ENCODE results near the gene NPIPA3. TPM values are rescaled to one million over a fixed set of nuclear protein-coding genes. Genes with fewer than 3 reads are reported as not detected.
A peak's percentile ranks its signal among the peaks of the same experiment; 100 is the strongest.
"Not testable (repeated sequence)": the region's sequence is repeated elsewhere in the genome, so short reads cannot be mapped to it uniquely, and the experiment has no call there.

NPIPA3 gene
- total RNA-seq, 1 donor from 2014 or later: not detected

DNA sequence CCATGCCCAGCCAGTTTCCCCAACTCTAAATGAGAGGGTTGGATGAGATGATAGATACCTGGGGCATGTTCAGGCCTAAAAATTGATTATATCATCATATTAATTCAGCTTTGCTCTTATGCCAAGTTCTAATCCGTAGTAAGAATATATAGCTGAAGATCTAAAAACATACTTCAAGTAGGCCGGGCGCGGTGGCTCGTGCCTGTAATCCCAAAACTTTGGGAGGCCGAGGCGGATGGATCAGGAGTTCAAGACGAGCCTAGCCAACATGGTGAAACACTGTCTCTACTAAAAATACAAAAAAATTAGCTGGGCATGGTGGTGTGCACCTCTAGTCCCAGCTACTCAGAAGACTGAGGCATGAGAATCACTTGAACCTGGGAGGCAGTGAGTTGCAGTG lies 21.1 kb upstream of the NPIPA3 start:
- H3K27me3 ChIP-seq: no peaks in the 10 kb centered on the region
- H3K4me3 ChIP-seq: no peak overlapping the region
- no peaks in the 10 kb centered on the region for H3K9me3 ChIP-seq
- H3K4me1 ChIP-seq: peaks cover 0 to 5% of the 10 kb centered on the region in 2 donors
- no peak overlapping the region for H3K27ac ChIP-seq
- TF ChIP-seq, protein P1, sequence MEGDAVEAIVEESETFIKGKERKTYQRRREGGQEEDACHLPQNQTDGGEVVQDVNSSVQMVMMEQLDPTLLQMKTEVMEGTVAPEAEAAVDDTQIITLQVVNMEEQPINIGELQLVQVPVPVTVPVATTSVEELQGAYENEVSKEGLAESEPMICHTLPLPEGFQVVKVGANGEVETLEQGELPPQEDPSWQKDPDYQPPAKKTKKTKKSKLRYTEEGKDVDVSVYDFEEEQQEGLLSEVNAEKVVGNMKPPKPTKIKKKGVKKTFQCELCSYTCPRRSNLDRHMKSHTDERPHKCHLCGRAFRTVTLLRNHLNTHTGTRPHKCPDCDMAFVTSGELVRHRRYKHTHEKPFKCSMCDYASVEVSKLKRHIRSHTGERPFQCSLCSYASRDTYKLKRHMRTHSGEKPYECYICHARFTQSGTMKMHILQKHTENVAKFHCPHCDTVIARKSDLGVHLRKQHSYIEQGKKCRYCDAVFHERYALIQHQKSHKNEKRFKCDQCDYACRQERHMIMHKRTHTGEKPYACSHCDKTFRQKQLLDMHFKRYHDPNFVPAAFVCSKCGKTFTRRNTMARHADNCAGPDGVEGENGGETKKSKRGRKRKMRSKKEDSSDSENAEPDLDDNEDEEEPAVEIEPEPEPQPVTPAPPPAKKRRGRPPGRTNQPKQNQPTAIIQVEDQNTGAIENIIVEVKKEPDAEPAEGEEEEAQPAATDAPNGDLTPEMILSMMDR (IDR thresholded peaks at IDR 0.05): no peak
- DNase-seq (ENCODE audit: low spot score in 2 of 2): no peak
- no peaks in the 10 kb centered on the region for H3K36me3 ChIP-seq
- intact Hi-C loops (cut with DNase I): no loop called here

GRCh38 chr16:14685870-14686793 lies 17.1 kb upstream of the NPIPA3 start:
- H3K36me3 ChIP-seq; H3K27ac ChIP-seq; H3K4me1 ChIP-seq; H3K9me3 ChIP-seq; H3K27me3 ChIP-seq; intact Hi-C loops (cut with DNase I); DNase-seq (ENCODE audit: low spot score in 2 of 2): not testable (repeated sequence)
- peak overlapping the region in 1 of 2 donors; percentile 3 for H3K4me3 ChIP-seq

DNA sequence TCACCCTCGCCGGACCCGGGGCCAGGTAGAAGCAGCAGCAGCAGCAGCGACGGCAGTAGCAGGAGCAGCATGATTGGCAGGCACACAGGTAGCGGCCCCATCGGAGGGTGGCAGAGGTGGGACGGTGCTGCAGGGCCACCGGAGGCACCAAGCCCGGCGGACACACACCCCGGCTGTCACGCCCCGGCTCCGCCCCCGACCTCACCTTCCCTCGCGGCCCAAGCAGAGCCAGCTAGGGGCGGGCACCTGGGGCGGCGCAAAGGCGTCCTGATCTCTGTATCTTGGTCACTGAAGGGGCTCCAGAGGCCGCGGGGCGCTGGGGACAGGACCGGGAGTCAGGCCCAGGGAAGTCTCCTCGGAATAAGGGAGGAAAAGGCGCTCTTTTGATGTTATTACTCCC lies 9.1 kb upstream of the NPIPA3 start, which contains the start of gene PLA2G10:
Gene PLA2G10, minus strand, starts transcription at position 180 of the 400 bp plus-strand sequence. Its CDS starts 79 bp downstream, at position 101.
- H3K27ac ChIP-seq; H3K27me3 ChIP-seq; H3K9me3 ChIP-seq; H3K36me3 ChIP-seq; DNase-seq (ENCODE audit: low spot score in 2 of 2); H3K4me1 ChIP-seq; intact Hi-C loops (cut with DNase I); H3K4me3 ChIP-seq: not testable (repeated sequence)

GRCh38 chr16:14701859-14702258 lies 1.4 kb upstream of the NPIPA3 start:
- H3K9me3 ChIP-seq; DNase-seq (ENCODE audit: low spot score in 2 of 2); intact Hi-C loops (cut with DNase I); H3K4me1 ChIP-seq; H3K4me3 ChIP-seq; H3K36me3 ChIP-seq; H3K27ac ChIP-seq; H3K27me3 ChIP-seq: not testable (repeated sequence)

GRCh38 chr16:14702672-14703071 lies 539 bp upstream of the NPIPA3 start:
- H3K36me3 ChIP-seq; H3K9me3 ChIP-seq; H3K4me1 ChIP-seq; intact Hi-C loops (cut with DNase I); H3K27ac ChIP-seq; DNase-seq (ENCODE audit: low spot score in 2 of 2); H3K27me3 ChIP-seq; H3K4me3 ChIP-seq: not testable (repeated sequence)

GRCh38 chr16:14733233-14733632 lies 30.0 kb downstream of the NPIPA3 start:
- H3K27me3 ChIP-seq; H3K27ac ChIP-seq; H3K9me3 ChIP-seq; H3K4me1 ChIP-seq; H3K36me3 ChIP-seq; H3K4me3 ChIP-seq; DNase-seq (ENCODE audit: low spot score in 2 of 2); intact Hi-C loops (cut with DNase I): not testable (repeated sequence)

- H3K9me3 ChIP-seq; H3K36me3 ChIP-seq; DNase-seq (ENCODE audit: low spot score in 2 of 2); H3K27ac ChIP-seq; H3K4me1 ChIP-seq; H3K4me3 ChIP-seq; intact Hi-C loops (cut with DNase I); H3K27me3 ChIP-seq: not testable (repeated sequence)
Measured at GRCh38 chr16:14740832-14741385, 37.7 kb downstream of the NPIPA3 start.

DNA sequence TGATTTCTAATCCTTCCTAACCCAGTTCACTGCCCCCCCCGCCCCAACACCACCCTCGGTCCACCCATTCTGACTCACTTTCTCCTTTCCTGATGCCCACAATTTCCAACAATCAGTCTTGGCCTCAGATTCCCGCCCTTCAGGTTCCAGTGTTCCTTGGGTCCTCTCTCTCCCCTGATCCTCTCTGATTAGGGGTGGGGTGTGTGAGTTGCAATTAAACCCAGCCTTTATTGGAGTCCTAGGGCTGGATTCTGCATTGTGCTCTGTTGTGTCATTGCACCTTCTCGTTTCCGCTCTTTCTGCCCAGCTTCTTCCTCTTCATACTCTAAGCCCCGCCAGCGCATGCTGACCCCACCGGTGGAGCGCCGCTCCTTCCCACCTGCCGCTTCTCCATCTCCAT lies 38.6 kb downstream of the NPIPA3 start:
- H3K27me3 ChIP-seq; H3K4me3 ChIP-seq; H3K4me1 ChIP-seq; H3K9me3 ChIP-seq; H3K36me3 ChIP-seq; intact Hi-C loops (cut with DNase I); H3K27ac ChIP-seq; DNase-seq (ENCODE audit: low spot score in 2 of 2): not testable (repeated sequence)

- H3K27me3 ChIP-seq; H3K27ac ChIP-seq; H3K4me3 ChIP-seq; intact Hi-C loops (cut with DNase I); DNase-seq (ENCODE audit: low spot score in 2 of 2); H3K4me1 ChIP-seq; H3K36me3 ChIP-seq; H3K9me3 ChIP-seq: not testable (repeated sequence)
Measured at GRCh38 chr16:14742273-14743128, 39.3 kb downstream of the NPIPA3 start, which contains the start of gene NPIPA2. NPIPA2 (plus strand) TSS chr16:14742533; CDS start chr16:14748066, 5,533 bp downstream.

- H3K4me3 ChIP-seq; DNase-seq (ENCODE audit: low spot score in 2 of 2); H3K36me3 ChIP-seq; H3K9me3 ChIP-seq; H3K27ac ChIP-seq; H3K4me1 ChIP-seq; H3K27me3 ChIP-seq; intact Hi-C loops (cut with DNase I): not testable (repeated sequence)
Measured at GRCh38 chr16:14773654-14774053, 70.4 kb downstream of the NPIPA3 start.

GRCh38 chr16:14775624-14776023 lies 72.4 kb downstream of the NPIPA3 start:
- H3K27me3 ChIP-seq; H3K4me1 ChIP-seq; DNase-seq (ENCODE audit: low spot score in 2 of 2); H3K36me3 ChIP-seq; intact Hi-C loops (cut with DNase I); H3K27ac ChIP-seq; H3K4me3 ChIP-seq; H3K9me3 ChIP-seq: not testable (repeated sequence)
